Measurements from ENCODE around the gene NEURL1.

GRCh38 chr10:103463499-103463898 lies 30.0 kb upstream of the NEURL1 start:
- TF ChIP-seq POLR2A (IDR thresholded peaks at IDR 0.05; ENCODE audit: low read length) (no peak), GATA1 (IDR thresholded peaks at IDR 0.05; ENCODE audit: low read depth, low read length) (no peak)

All from erythroblast (primary cell).